GM11168 (cell line): ENCODE data around the gene IL12RB1.
"Not testable (repeated sequence)": the region's sequence is repeated elsewhere in the genome, so short reads cannot be mapped to it uniquely, and the experiment has no call there.

Experiments used
- in situ Hi-C: fragments of 300-500 bp; cut with MboI; formaldehyde crosslinking; loops from one replicate; pipeline ENCODE4 v1.12.0; 2022; ENCODE audit warnings: low sequenced_read_pairs; ENCODE audit not compliant: unreplicated experiment

Gene IL12RB1

GRCh38 chr19:18091217-18091608, 4.5 kb upstream of the IL12RB1 start:
- in situ Hi-C loops: no loop called here

DNA sequence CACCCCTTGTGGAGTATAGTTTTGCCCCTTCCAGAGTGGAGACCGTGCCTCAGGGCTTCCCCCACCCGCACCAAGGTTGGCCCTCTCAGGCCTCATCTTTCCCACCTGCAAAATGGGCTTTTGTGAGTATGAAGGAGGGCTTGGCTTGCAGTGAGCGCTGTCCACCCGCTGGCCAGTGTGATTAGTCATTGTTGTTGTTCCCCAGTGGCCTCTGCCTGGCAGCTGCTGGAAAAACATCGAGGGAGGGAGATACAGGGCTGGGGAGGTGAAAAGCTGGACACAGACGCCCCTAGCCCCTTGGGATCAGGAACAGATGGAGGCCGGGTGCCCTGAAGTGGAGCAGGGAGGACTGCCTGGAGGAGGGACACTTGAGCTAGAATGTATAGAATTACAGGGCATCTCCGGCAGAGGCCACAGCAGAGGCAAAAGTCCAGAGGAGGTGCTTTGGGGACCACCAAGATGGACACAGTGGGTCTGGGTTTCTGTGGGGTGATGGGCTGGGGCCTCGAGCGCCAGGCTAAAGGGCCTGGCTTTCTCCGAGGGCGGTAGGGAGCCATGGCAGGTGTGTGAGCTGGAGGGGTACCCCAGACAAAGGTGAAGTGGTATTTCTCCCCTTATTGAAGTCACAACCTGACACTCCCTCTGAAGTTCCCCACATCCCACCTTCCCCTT, 3.9 kb upstream of the IL12RB1 start:
- in situ Hi-C loops: no loop called here

DNA sequence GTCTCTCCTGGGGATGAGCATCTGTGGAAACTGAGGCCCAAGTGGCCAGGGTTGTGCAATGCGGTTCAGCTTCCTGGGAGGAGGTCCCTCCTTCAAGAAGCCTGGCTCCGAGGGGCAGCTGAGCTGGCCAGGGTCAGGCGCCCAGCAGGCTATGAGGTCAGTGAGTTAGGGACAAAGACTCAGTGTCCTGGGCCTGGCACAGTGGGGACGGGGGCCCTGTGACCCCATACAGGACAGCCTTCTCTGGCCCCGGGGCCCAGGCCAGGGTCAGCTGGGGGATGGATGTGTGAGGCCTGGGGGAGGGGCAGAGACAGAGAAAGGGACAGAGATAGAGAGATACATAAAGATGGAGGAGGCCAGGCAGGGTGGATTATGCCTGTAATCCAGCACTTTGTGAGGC, 3.0 kb upstream of the IL12RB1 start:
- in situ Hi-C loops: no loop called here

DNA sequence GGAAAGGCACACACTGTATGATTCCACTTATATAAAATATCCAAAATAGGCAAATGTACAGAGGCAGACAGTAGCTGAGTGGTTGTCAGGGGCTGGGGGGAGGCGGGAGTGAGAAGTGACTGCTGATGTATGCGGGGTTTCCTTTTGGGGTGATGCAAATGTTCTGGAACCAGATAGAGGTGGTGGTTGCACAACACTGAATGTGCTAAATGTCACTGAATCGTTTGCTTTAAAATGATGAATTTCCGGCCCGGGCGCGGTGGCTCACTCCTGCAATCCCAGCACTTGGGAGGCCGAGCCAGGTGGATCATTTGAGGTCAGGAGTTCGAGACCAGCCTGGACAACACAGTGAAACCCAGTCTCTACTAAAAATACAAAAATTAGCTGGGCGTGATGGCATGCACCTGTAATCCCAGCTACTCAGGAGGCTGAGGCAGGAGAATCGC, 2.4 kb upstream of the IL12RB1 start:
- in situ Hi-C loops: not testable (repeated sequence)

DNA sequence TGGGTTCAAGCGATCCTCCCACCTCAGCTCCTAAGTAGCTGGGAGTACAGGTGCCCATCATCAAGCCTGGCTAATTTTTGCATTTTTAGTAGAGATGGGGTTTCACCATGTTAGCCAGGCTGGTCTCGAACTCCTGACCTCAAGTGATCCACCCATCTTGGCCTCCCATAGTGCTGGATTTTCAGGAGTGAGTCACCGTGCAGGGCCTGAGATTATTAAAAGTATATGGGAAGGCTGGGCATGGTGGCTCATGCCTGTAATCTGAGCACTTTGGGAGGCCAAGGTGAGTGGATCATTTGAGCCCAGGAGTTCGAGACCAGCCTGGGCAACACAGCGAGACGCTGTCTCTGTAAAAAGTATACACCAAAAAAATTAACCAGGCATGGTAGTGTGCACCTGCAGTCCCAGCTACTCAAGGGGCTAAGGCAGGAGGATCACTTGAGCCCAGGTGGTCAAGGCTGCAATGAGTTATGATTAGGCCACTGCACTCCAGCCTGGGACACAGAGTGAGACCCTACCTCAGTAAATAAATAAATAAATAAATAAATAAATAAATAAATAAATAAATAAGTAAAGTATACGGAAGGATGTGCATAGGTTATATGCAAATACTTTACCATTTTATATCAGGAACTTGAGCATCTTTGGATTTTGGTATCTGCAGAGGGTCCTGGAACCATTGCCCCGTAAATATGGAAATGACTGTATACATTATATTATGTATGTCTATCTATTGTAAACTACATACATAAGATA, 854 bp downstream of the IL12RB1 start:
- in situ Hi-C loops: no loop called here

DNA sequence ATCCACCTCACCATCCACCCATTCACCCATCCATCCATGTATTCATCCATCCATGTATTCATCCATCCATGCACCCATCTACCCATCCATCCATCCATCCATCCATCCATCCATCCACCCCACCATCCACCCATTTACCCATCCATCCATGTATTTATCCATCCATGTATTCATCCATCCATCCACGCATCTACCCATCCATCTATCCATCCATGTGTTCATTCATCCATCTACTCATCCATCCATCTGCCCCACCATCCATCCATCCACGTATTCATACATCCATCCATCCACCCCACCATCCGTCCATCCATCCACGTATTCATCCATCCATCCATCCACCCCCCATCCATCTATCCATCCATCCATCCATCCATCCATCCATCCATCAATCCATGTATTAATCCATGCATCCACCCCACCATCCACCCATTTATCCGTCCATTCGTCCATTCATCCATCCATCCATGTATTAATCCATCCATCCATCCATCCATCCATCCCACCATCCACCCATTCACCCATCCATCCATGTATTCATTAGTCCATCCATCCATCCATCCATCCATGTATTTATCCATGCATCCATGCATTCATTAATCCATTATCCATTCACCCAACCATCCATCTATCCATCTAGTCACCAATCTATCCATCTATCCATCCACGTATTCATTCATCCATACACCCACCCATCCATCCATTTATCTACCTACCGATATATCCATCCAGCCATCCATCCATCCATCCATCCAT, 2.6 kb downstream of the IL12RB1 start:
- in situ Hi-C loops: no loop called here

DNA sequence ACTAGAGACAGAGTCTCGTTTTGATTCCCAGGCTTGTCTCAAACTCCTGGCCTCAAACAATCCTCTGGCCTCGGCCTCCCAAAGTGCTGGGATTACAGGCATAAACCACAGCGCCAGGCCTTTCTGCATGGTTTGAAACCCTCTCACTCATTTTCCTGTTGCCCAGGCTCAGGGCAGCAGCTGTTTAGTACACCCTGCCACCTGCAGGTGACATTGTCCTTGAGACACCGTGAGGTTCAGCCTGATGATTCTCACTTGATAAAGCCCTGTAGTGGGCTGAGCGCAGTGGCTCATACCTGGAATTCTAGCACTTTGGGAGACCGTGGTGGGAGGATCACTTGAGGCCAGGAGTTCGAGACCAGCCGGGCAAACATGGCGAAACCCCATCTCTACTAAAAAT, 12.5 kb downstream of the IL12RB1 start:
- in situ Hi-C loops: no loop called here

- in situ Hi-C loops: no loop called here
Observed at GRCh38 chr19:18073197-18073596, 13.5 kb downstream of the IL12RB1 start.

DNA sequence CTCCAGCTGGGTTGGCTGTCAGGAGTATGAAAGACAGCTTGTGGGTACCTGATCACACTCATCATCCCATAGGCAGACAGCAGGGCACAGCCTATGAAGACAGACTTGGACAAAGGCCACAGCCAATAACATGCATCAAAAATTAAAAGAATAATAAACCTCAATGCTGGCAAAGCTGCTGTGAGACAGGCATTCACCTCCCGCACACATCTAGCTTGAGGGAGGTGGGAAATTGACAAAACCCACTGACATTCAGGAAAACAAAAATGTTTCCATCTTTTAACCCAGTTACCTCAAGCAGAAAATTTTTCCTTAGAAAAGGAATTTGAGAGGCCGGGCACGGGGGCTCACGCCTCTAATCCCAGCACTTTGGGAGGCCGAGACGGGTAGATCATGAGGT, 14.4 kb downstream of the IL12RB1 start:
- in situ Hi-C loops: no loop called here

DNA sequence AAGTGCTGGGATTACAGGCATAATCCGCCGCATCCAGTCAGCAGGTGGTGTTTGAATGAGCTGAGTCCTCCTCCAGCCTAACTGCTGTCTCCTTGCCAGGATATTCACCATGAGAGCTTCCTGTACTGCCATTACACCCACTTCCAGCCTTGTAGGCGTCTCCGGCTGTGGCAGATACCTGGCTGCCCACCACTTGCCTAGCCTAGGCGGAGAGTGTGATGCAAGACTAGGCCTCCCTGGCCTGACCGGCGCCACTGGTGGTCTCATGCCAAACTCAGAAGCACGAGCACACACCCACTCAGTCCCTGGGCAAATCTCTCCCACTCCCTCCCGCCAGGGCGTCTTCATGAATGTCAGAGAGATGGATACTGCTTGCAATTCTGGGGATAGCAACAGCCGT, 16.6 kb downstream of the IL12RB1 start:
- in situ Hi-C loops: no loop called here

DNA sequence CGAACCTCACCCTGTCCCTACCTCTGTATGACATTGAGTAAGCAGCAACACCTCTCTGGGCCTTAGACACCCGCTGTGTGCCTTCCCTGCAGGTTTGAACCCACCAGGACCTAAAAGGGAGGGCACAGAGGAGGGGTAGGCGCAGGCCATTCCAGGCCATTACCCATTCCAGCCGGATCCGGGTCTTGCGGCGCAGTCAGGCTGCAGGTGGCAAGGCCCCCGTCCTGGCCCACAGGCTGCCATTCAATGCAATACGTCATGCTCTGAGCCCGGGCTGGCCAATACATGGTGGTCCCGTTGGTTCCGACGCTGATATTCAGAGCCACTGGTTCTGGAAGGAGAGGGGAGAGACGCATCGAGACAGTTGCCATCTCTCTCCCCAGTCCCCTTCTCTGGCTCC, 17.4 kb downstream of the IL12RB1 start:
- in situ Hi-C loops: no loop called here

- in situ Hi-C loops: no loop called here
Observed at GRCh38 chr19:18068395-18068794, 18.3 kb downstream of the IL12RB1 start.

DNA sequence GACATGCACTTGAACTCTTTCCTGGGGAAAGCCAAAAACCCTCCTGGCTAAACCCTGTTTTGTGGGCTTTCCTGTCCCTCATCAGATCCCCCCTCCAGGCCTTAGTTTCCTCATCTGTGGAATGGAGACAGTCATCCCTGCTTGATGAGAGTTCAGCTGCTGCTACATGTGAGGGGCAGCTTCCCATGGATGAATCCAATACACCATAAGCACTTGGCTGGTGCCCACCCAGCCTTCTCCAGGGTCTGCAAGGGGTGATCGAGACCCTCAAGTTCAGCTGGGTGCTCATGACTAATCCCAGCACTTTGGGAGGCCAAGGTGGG, 21.6 kb downstream of the IL12RB1 start:
- in situ Hi-C loops: no loop called here

- in situ Hi-C loops: no loop called here
Observed at GRCh38 chr19:18063463-18063862, 23.3 kb downstream of the IL12RB1 start.

GRCh38 chr19:18062028-18062427, 24.7 kb downstream of the IL12RB1 start:
- in situ Hi-C loops: no loop called here

DNA sequence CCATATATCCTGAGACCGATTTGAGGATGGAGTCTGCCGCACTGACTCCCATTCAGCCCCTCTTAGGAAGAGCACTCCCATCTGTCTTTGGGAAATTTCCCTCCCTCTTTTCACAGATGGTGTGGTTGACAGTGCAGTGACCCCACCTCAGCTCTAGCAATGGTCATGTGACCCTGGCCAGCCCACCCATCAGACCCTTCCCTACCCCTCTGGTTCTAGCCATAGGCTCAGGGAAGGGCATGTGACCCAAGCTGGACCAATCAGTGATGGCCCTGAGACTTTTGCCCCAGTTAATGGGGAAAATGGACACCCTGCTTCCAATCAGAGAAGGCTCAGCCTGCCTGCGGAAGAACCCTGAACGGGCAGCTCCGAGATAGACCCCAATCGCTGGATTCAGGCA, 26.3 kb downstream of the IL12RB1 start:
- in situ Hi-C loops: no loop called here

GRCh38 chr19:18059902-18060301, 26.8 kb downstream of the IL12RB1 start:
- in situ Hi-C loops: loop anchor here (5.0 kb wide), 1 partner anchor 53 kb away; the partner anchor contains the start of gene ARRDC2

DNA sequence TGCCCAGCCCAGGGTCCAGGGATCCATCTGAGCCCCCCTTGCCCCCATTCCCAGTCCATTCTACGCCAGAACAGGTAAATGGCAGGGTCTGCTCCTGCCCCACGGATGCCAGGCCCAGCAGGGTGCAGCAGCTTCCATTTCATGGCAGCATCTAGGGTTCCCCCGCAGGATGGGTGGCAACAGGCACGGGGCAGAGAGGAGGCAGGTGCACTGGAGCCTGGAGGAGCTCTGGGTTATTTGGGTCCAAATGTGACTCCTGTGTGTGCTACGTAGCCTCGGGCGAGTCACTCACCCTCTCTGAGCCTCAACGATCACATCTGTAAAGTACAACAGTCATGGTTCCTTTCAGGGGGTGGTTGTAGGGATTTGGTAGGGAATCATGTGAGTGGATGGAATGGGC, 27.4 kb downstream of the IL12RB1 start:
- in situ Hi-C loops: loop anchor here (5.0 kb wide), 1 partner anchor 52 kb away; the partner anchor contains the start of gene ARRDC2

DNA sequence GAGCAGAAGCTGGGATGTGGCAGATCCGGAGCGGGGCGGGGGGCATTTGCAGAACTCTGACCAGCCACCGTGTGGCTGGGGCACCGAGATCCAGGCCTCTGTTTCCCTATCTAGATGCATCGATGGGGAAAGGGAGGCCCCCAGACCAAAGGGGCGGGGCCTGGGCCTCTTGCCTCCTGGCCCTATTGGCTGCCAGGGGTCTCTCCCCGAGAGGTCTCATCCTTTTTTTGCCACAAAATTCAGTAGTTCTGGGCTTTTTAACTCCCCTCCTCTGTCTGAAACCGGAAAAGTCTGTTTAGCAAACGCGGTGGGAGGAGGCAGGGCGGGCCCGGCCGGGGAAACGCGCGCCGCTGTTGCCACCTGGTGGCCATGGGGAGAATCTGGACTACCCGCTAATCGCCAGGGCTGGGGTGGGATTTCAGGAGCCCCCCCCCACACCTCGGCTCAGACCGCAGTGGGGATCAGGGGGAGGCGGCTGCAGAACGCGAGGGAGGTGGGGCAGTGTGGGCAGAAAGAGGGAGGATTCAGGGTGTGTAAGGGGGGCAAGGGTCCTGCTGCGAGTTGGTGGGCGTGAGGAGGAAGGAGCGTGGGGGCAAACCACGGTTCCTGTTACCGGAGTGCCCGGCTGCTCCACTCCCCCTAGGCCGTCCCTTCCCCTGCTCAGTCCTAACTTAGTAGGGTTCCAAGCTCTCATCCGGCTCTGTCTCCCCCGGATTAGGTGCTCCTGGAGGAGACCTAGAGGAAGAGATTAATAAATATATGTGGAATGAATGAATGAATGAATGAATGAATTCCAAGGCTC, 28.3 kb downstream of the IL12RB1 start:
- in situ Hi-C loops: loop anchor here (5.0 kb wide), 1 partner anchor 51 kb away; the partner anchor contains the start of gene ARRDC2

GRCh38 chr19:18057557-18057956, 29.2 kb downstream of the IL12RB1 start:
- in situ Hi-C loops: loop anchor here (5.0 kb wide), 1 partner anchor 50 kb away; the partner anchor contains the start of gene ARRDC2
